K562 (cell line): ENCODE measurements around the gene SRRT. TPM values are rescaled to one million over a fixed set of nuclear protein-coding genes. Genes with fewer than 3 reads are reported as not detected.

Source experiments
- CEBPB ChIP-seq: fragments of 450-650 bp; IDR thresholded peaks from 2 replicates; pipeline ENCODE4 v1.6.1; 2016; ENCODE audit warnings: missing genetic modification characterization, missing compliant biosample characterization
- COPS2 ChIP-seq: fragments of 450-650 bp; conservative IDR thresholded peaks from 2 replicates; pipeline ENCODE4 v1.6.1; 2016; ENCODE audit warnings: mild to moderate bottlenecking, moderate library complexity
- E2F3 ChIP-seq: fragments of 250-450 bp; sonication (Bioruptor Pico); IDR thresholded peaks from 2 replicates; pipeline ENCODE4 v1.4.0; 2020; ENCODE audit warnings: mild to moderate bottlenecking
- HSF4 ChIP-seq: fragments of 250-450 bp; sonication (Bioruptor Pico); IDR thresholded peaks from 2 replicates; pipeline ENCODE4 v2.1.2; 2022; ENCODE audit warnings: mild to moderate bottlenecking, moderate library complexity, borderline replicate concordance
- KAT7 ChIP-seq: sonication (generic); formaldehyde crosslinking; IDR thresholded peaks from 2 replicates; pipeline ENCODE4 v1.8.0; 2022; ENCODE audit warnings: missing genetic modification reagents, mild to moderate bottlenecking, borderline replicate concordance
- KLF10 ChIP-seq: fragments of 250-450 bp; sonication (Bioruptor Pico); IDR thresholded peaks from 2 replicates; pipeline ENCODE4 v1.6.1; 2021; ENCODE audit warnings: matching md5 sums
- LEF1 ChIP-seq: fragments of 450-650 bp; IDR thresholded peaks from 2 replicates; pipeline ENCODE4 v1.6.1; 2016; ENCODE audit warnings: mild to moderate bottlenecking
- MEF2D ChIP-seq: conservative IDR thresholded peaks from 2 replicates; pipeline ENCODE4 v1.6.1; 2016; ENCODE audit warnings: low read depth, missing genetic modification characterization, missing compliant biosample characterization
- MTA2 ChIP-seq: fragments of 450-650 bp; IDR thresholded peaks from 2 replicates; pipeline ENCODE4 v1.6.1; 2016; ENCODE audit warnings: low read depth
- NCOA4 ChIP-seq: fragments of 450-650 bp; IDR thresholded peaks from 2 replicates; pipeline ENCODE4 v1.6.1; 2018; ENCODE audit warnings: mild to moderate bottlenecking; ENCODE audit not compliant: partially characterized antibody
- NFYB ChIP-seq: IDR thresholded peaks from 2 replicates; pipeline ENCODE4 v1.6.1; 2011; ENCODE audit warnings: mild to moderate bottlenecking, moderate library complexity; ENCODE audit not compliant: insufficient read length; ENCODE audit errors: extremely low read depth
- NR2F6 ChIP-seq: fragments of 450-650 bp; formaldehyde crosslinking; IDR thresholded peaks from 2 replicates; pipeline ENCODE4 v1.4.0; 2020; ENCODE audit warnings: mild to moderate bottlenecking
- PTTG1 ChIP-seq: fragments of 450-650 bp; IDR thresholded peaks from 2 replicates; pipeline ENCODE4 v1.6.1; 2016; ENCODE audit warnings: low read depth, mild to moderate bottlenecking, missing genetic modification characterization, missing compliant biosample characterization
- SAFB2 ChIP-seq: fragments of 200-400 bp; formaldehyde crosslinking; IDR thresholded peaks from 2 replicates; pipeline ENCODE4 v1.6.1; 2018; ENCODE audit warnings: borderline replicate concordance, low read length, low read depth, moderate library complexity; ENCODE audit not compliant: severe bottlenecking
- SIN3A ChIP-seq, 2 experiments: fragments of 150-350 bp in 1 of 2; IDR thresholded peaks; 2 replicates each; pipeline ENCODE4 v1.6.1; 2011 to 2016; ENCODE audit warnings: borderline replicate concordance in 2 of 2, low read depth in 2 of 2, low read length in 2 of 2, mild to moderate bottlenecking in 2 of 2, moderate library complexity in 2 of 2; ENCODE audit not compliant: control insufficient read depth in 1 of 2
- SMARCA4 ChIP-seq: fragments of 450-650 bp; IDR thresholded peaks from 2 replicates; pipeline ENCODE4 v1.6.1; 2016
- SMARCC2 ChIP-seq: fragments of 450-650 bp; IDR thresholded peaks from 2 replicates; pipeline ENCODE4 v1.6.1; 2017; ENCODE audit warnings: antibody characterized with exemption, moderate library complexity, mild to moderate bottlenecking, low read depth
- TAF9B ChIP-seq: fragments of 450-650 bp; IDR thresholded peaks from 2 replicates; pipeline ENCODE4 v1.6.1; 2018; ENCODE audit warnings: mild to moderate bottlenecking; ENCODE audit not compliant: partially characterized antibody
- TBL1XR1 ChIP-seq, 2 experiments: IDR thresholded peaks; 2 replicates each; pipeline ENCODE4 v1.6.1; 2012; ENCODE audit warnings: improper control_type of control experiment in 2 of 2, low read length in 2 of 2, mild to moderate bottlenecking in 1 of 2
- TOE1 ChIP-seq, 2 experiments: fragments of 450-650 bp in 1 of 2; sonication (generic) in 1 of 2; formaldehyde crosslinking in 1 of 2; IDR thresholded peaks; 2 replicates each; pipeline versions ENCODE4 v1.7.1 to v1.8.0; 2016 to 2022; ENCODE audit warnings: borderline replicate concordance in 2 of 2, mild to moderate bottlenecking in 2 of 2, antibody characterized with exemption in 1 of 2, inconsistent platforms in 1 of 2, low read depth in 1 of 2, missing genetic modification reagents in 1 of 2, moderate library complexity in 1 of 2
- XRCC4 ChIP-seq: IDR thresholded peaks from one replicate; pipeline ENCODE4 v1.6.1; 2011; ENCODE audit not compliant: insufficient read depth, insufficient read length; ENCODE audit errors: extremely low read depth
- ZFP30 ChIP-seq: fragments of 250-450 bp; sonication (Bioruptor Pico); IDR thresholded peaks from 2 replicates; pipeline ENCODE4 v1.8.0; 2022; ENCODE audit warnings: moderate library complexity, mild to moderate bottlenecking, inconsistent platforms, borderline replicate concordance
- ZKSCAN8 ChIP-seq: fragments of 200-800 bp; sonication (Bioruptor generic); IDR thresholded peaks from 2 replicates; pipeline ENCODE4 v1.6.1; 2016; ENCODE audit warnings: missing genetic modification characterization, missing compliant biosample characterization
- ZNF408 ChIP-seq: fragments of 250-450 bp; sonication (Bioruptor Pico); IDR thresholded peaks from 2 replicates; pipeline ENCODE4 v1.4.0; 2020; ENCODE audit warnings: low read depth, mild to moderate bottlenecking, moderate library complexity
- ZNF41 ChIP-seq: fragments of 250-450 bp; sonication (Bioruptor Pico); conservative IDR thresholded peaks from 2 replicates; pipeline ENCODE4 v1.4.0; 2020; ENCODE audit warnings: mild to moderate bottlenecking
- ZNF57 ChIP-seq: fragments of 450-650 bp; formaldehyde crosslinking; IDR thresholded peaks from 2 replicates; pipeline ENCODE4 v1.4.0; 2020; ENCODE audit warnings: mild to moderate bottlenecking, moderate library complexity
- ZNF668 ChIP-seq: fragments of 250-450 bp; sonication (Bioruptor Pico); IDR thresholded peaks from 2 replicates; pipeline ENCODE4 v1.8.0; 2022; ENCODE audit warnings: mild to moderate bottlenecking, inconsistent platforms
- ZNF77 ChIP-seq: fragments of 250-450 bp; sonication (Bioruptor Pico); IDR thresholded peaks from 2 replicates; pipeline ENCODE4 v1.5.0; 2020
- ZNF780A ChIP-seq: fragments of 250-450 bp; sonication (Bioruptor Pico); IDR thresholded peaks from 2 replicates; pipeline ENCODE4 v1.5.0; 2021; ENCODE audit warnings: mild to moderate bottlenecking
- polyA plus RNA-seq, 8 experiments: library from polyadenylated mRNA; depleted of rRNA in 4 of 8; stranded (reverse) in 5 of 8; unstranded in 3 of 8; fragments of >200 nt; fragmentation: Nextera tagmentation in 2 of 8; fragmentation: Illumina TruSeq in 1 of 8; extraction: Ambion mirVana in 2 of 8; extraction: Trizol in 1 of 8; gene quantifications; 2 replicates each; pipeline versions ENCODE4 v1.2.1 to v1.2.3, GENCODE V29; 2011 to 2014; ENCODE audit warnings: inconsistent platforms in 1 of 8, missing spikeins in 1 of 8
- total RNA-seq, 7 experiments: library from RNA; depleted of rRNA in 6 of 7; stranded (reverse); fragments of >200 nt in 6 of 7; fragmentation: Illumina TruSeq in 2 of 7; extraction: Trizol in 2 of 7; gene quantifications; 2 replicates each; pipeline versions ENCODE4 v1.2.1 to v1.2.3, GENCODE V29; 2011 to 2021; ENCODE audit warnings: low replicate concordance in 1 of 7
- TF ChIP-seq, protein P1 (sequence below): sonication (generic); formaldehyde crosslinking; IDR thresholded peaks from 2 replicates; pipeline ENCODE4 v1.8.0; 2023; ENCODE audit warnings: mild to moderate bottlenecking, missing genetic modification reagents

Gene SRRT
- total and polyA plus RNA-seq, 9 of the 15 experiments (the other 6 are each of a cell fraction or from before 2014, with no cell fraction given) = 10.3 to 263 (median 84.4) TPM

GRCh38 chr7:100874577-100875355, at the start of gene SRRT (continued):
- TF ChIP-seq NCOA4 = no peak
- TF ChIP-seq KLF10 (CRISPR knock-in tag) = no peak
- TF ChIP-seq ZNF41 = peak; percentile 85
- peak in 1 of 2 experiments; percentile 29; a peak in 2 of 4 replicates for TF ChIP-seq TBL1XR1 (IDR thresholded peaks at IDR 0.05; ENCODE audit: low read length in 2 of 2)
- no peak for TF ChIP-seq MTA2
- TF ChIP-seq ZKSCAN8 (CRISPR knock-in tag) = no peak
- no peak for TF ChIP-seq SAFB2
- peak; percentile 77 for TF ChIP-seq TAF9B
- peak; percentile 47; the same call in 1 of the 2 replicates for TF ChIP-seq ZNF668
- TF ChIP-seq SMARCC2 = no peak
- TF ChIP-seq XRCC4 = no peak
- TF ChIP-seq NR2F6 (CRISPR knock-in tag) = peak; percentile 92
- no peak for TF ChIP-seq ZNF408 (CRISPR knock-in tag)
- peak; percentile 30; the same call in 1 of the 2 replicates for TF ChIP-seq LEF1
- TF ChIP-seq KAT7 (CRISPR knock-in tag) = peak; percentile 100
- TF ChIP-seq, protein P1, sequence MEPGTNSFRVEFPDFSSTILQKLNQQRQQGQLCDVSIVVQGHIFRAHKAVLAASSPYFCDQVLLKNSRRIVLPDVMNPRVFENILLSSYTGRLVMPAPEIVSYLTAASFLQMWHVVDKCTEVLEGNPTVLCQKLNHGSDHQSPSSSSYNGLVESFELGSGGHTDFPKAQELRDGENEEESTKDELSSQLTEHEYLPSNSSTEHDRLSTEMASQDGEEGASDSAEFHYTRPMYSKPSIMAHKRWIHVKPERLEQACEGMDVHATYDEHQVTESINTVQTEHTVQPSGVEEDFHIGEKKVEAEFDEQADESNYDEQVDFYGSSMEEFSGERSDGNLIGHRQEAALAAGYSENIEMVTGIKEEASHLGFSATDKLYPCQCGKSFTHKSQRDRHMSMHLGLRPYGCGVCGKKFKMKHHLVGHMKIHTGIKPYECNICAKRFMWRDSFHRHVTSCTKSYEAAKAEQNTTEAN (CRISPR knock-in tag) = no peak; the same call in 1 of the 2 replicates
- no peak for TF ChIP-seq COPS2
- peak; percentile 88 for TF ChIP-seq TOE1 (IDR thresholded peaks at IDR 0.05; ENCODE audit: borderline replicate concordance)
- no peak for TF ChIP-seq TOE1 (CRISPR knock-in tag; IDR thresholded peaks at IDR 0.05; ENCODE audit: borderline replicate concordance, low read depth)
- no peak for TF ChIP-seq PTTG1 (tag)
- peak in 1 of 2 experiments; percentile 75; a peak in 2 of 4 replicates for TF ChIP-seq SIN3A (IDR thresholded peaks at IDR 0.05; ENCODE audit: borderline replicate concordance in 2 of 2, control insufficient read depth in 1 of 2, low read depth in 2 of 2, low read length in 2 of 2)
- no peak for TF ChIP-seq ZFP30 (CRISPR knock-in tag)
- 0 out of 2 replicates have a peak, but pooled peaks have one; percentile 41 for TF ChIP-seq MEF2D (tag)
- TF ChIP-seq NFYB = no peak
- no peak for TF ChIP-seq ZNF780A (CRISPR knock-in tag)
- TF ChIP-seq ZNF57 (CRISPR knock-in tag) = no peak
- no peak for TF ChIP-seq ZNF77 (CRISPR knock-in tag)
- 0 out of 2 replicates have a peak, but pooled peaks have one; percentile 24 for TF ChIP-seq HSF4 (CRISPR knock-in tag)
- TF ChIP-seq CEBPB (tag) = no peak
- peak; percentile 97 for TF ChIP-seq E2F3 (CRISPR knock-in tag)
- TF ChIP-seq SMARCA4 = 0 out of 2 replicates have a peak, but pooled peaks have one; percentile 11
